ENCODE measurements around the gene MRPL54.
"Not testable (repeated sequence)": the region's sequence is repeated elsewhere in the genome, so short reads cannot be mapped to it uniquely, and the experiment has no call there.

Gene MRPL54

GRCh38 chr19:3813473-3814392 is 51.3 kb downstream of the MRPL54 start:
- H3K27me3 ChIP-seq, result peaks cover 0 to 55% of the 10 kb centered on the region in 2 donors
- no peaks in the 10 kb centered on the region for H3K9me3 ChIP-seq
- H3K36me3 ChIP-seq, result no peaks in the 10 kb centered on the region
- DNase-seq, result no peak
- no peak overlapping the region for H3K4me3 ChIP-seq
- intact Hi-C loops (cut with DNase I; ENCODE audit: low total_unique reads), result no loop called here
- TF ChIP-seq, protein P1, sequence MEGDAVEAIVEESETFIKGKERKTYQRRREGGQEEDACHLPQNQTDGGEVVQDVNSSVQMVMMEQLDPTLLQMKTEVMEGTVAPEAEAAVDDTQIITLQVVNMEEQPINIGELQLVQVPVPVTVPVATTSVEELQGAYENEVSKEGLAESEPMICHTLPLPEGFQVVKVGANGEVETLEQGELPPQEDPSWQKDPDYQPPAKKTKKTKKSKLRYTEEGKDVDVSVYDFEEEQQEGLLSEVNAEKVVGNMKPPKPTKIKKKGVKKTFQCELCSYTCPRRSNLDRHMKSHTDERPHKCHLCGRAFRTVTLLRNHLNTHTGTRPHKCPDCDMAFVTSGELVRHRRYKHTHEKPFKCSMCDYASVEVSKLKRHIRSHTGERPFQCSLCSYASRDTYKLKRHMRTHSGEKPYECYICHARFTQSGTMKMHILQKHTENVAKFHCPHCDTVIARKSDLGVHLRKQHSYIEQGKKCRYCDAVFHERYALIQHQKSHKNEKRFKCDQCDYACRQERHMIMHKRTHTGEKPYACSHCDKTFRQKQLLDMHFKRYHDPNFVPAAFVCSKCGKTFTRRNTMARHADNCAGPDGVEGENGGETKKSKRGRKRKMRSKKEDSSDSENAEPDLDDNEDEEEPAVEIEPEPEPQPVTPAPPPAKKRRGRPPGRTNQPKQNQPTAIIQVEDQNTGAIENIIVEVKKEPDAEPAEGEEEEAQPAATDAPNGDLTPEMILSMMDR (IDR thresholded peaks at IDR 0.05), result no peak
- H3K4me1 ChIP-seq, result peaks cover 0 to 9% (median 0%) of the 10 kb centered on the region in 4 donors
- H3K27ac ChIP-seq, result no peak overlapping the region

GRCh38 chr19:3814648-3815047 is 52.2 kb downstream of the MRPL54 start:
- TF ChIP-seq, protein P1 (IDR thresholded peaks at IDR 0.05), result no peak
- intact Hi-C loops (cut with DNase I; ENCODE audit: low total_unique reads), result no loop called here

GRCh38 chr19:3816148-3816547 is 53.7 kb downstream of the MRPL54 start:
- H3K9me3 ChIP-seq; H3K27ac ChIP-seq; intact Hi-C loops (cut with DNase I; ENCODE audit: low total_unique reads); H3K36me3 ChIP-seq; DNase-seq; H3K4me3 ChIP-seq: not testable (repeated sequence)
- peaks cover 0 to 11% (median 0%) of the 10 kb centered on the region in 4 donors for H3K4me1 ChIP-seq
- H3K27me3 ChIP-seq, result peaks cover 0 to 49% of the 10 kb centered on the region in 2 donors

More at GRCh38 chr19:3814648-3815047, 52.2 kb downstream of the MRPL54 start:
- no peak for DNase-seq
- Histone ChIP-seq H3K27me3 (peaks cover 0 to 55% of the 10 kb centered on the region in 2 donors), H3K27ac (no peak overlapping the region), H3K9me3 (no peaks in the 10 kb centered on the region), H3K36me3 (no peaks in the 10 kb centered on the region), H3K4me1 (peaks cover 0 to 11% (median 0%) of the 10 kb centered on the region in 4 donors), H3K4me3 (no peak overlapping the region)

DNA sequence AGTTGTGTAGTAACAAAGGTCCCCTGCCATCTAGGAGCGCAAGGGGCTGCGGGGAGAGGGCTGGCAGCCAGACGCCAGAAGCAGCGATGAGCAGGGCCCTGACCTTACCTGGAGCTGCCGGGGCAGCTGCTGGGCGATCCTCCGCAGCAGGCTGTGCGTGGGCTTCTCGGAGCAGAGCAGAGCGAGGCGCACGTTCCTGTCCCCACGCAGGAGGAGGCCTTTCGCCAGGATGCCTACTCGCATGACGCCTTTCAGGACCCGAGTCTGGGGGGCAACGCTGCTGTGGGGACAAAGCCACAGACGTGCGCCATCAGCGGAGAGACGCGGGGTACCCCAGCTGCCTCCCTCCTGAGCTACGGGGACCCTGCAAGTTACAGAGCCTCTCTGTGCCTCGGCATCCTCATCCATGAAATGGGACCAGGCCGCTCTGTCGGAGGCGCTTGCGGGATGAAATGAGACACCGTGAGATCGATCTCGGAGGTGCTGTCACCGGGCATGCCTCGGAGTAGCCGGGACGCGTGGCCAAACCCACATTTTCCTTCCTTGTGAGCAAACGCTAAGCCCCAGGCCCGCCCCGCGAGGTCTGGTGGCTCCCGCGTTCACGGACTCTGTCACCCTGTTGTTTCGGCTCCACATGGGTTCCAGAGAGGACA is 54.2 kb downstream of the MRPL54 start:
- intact Hi-C loops (cut with DNase I; ENCODE audit: low total_unique reads), result no loop called here
- H3K27ac ChIP-seq, result no peak overlapping the region
- H3K36me3 ChIP-seq, result no peaks in the 10 kb centered on the region
- TF ChIP-seq, protein P1 (IDR thresholded peaks at IDR 0.05), result no peak
- H3K4me1 ChIP-seq, result peaks cover 0 to 11% (median 0%) of the 10 kb centered on the region in 4 donors
- no peak for DNase-seq
- H3K4me3 ChIP-seq, result no peak overlapping the region
- H3K9me3 ChIP-seq, result no peaks in the 10 kb centered on the region
- peaks cover 0 to 43% of the 10 kb centered on the region in 2 donors for H3K27me3 ChIP-seq

Data from tibial artery (tissue), 4 donors.